OCI-LY3 (cell line): Measurements from ENCODE around the gene MYDGF.

Experiments
- H2AFZ ChIP-seq: fragments of 200-600, 300-600 bp; shearing (Covaris generic); 2 replicates; pipeline ENCODE4 v1.6.0; 2014; ENCODE audit warnings: antibody characterized with exemption, low read depth, low read length
- H3K27ac ChIP-seq: fragments of 200-600, 300-600 bp; sonication (generic); 2 replicates; pipeline ENCODE4 v1.5.1; 2014; ENCODE audit warnings: mild to moderate bottlenecking, low read length, moderate library complexity, mixed read lengths
- H3K27me3 ChIP-seq: fragments of 200-600, 300-600 bp; sonication (generic); 2 replicates; pipeline ENCODE4 v1.6.1; 2014; ENCODE audit warnings: low read depth, low read length, mixed read lengths
- H3K36me3 ChIP-seq: fragments of 200-600, 300-600 bp; sonication (generic); replicated peaks from 2 replicates; pipeline ENCODE3; 2014; ENCODE audit warnings: low read depth, low read length, mixed read lengths
- H3K4me1 ChIP-seq: fragments of 300-600, 200-600 bp; sonication (generic); 2 replicates; pipeline ENCODE4 v1.6.1; 2014; ENCODE audit warnings: low read length, mixed read lengths
- H3K4me2 ChIP-seq: fragments of 200-600, 300-600 bp; sonication (generic); 2 replicates; pipeline ENCODE4 v1.6.1; 2014; ENCODE audit warnings: low read length, mixed read lengths
- H3K4me3 ChIP-seq: fragments of 300-600, 200-600 bp; sonication (generic); 2 replicates; pipeline ENCODE4 v1.5.1; 2014; ENCODE audit warnings: antibody characterized with exemption, mild to moderate bottlenecking, low read length, moderate library complexity
- H3K79me2 ChIP-seq: fragments of 300-600, 200-600 bp; shearing (Covaris generic); 2 replicates; pipeline ENCODE4 v1.6.1; 2014; ENCODE audit warnings: mild to moderate bottlenecking, low read length, mixed read lengths
- H3K9ac ChIP-seq: fragments of 300-600, 200-600 bp; shearing (Covaris generic); 2 replicates; pipeline ENCODE4 v1.6.0; 2014; ENCODE audit warnings: mild to moderate bottlenecking, low read length, moderate library complexity
- H3K9me3 ChIP-seq: fragments of 200-600, 300-600 bp; shearing (Covaris generic); 2 replicates; pipeline ENCODE4 v1.6.1; 2014; ENCODE audit warnings: low read length, mixed read lengths; ENCODE audit not compliant: insufficient read depth
- H4K20me1 ChIP-seq: fragments of 200-600, 300-600 bp; sonication (generic); 2 replicates; pipeline ENCODE4 v1.6.1; 2016; ENCODE audit warnings: low read length, mixed read lengths; ENCODE audit not compliant: insufficient read depth
- EZH2phosphoT487 ChIP-seq: fragments of 200-600 bp; shearing (Covaris generic); IDR thresholded peaks from 2 replicates; pipeline ENCODE4 v1.6.1; 2018; ENCODE audit warnings: antibody characterized with exemption, mixed run types, low read depth
- TF ChIP-seq, protein P1 (sequence below): fragments of 200-600, 300-600 bp; sonication (generic); IDR thresholded peaks from 2 replicates; pipeline ENCODE4 v1.5.1; 2014; ENCODE audit warnings: antibody characterized with exemption, low read length, low read depth

The MYDGF gene

DNA sequence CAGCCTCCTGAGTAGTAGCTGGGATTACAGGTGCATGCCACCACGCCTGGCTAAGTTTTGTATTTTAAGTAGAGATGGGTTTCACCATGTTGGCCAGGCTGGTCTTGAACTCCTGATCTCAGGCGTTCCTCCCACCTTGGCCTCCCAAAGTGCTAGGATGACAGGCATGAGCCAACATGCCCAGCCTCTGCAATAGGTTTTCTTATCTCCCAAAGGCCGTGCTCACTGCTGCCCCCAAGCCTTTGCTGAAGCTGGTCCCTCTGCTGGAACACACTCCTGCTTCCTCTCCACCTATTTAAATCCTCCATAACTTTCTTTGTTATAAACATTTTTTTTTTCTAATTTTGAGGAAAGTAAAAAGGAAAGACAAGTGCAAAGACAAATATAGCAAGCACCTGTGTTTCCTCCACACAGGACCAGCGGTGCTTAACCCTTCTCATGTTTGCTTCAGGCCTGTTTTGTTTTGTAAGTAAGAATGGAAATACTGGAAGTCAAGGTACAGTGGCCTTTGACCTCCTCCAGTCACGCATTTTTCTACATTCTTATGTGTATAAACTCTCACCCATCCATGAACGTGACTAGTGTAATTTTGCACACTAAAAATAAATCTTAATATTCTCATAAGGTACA, 45.3 kb downstream of the MYDGF start:
- no peak overlapping the region for H3K4me2 ChIP-seq

DNA sequence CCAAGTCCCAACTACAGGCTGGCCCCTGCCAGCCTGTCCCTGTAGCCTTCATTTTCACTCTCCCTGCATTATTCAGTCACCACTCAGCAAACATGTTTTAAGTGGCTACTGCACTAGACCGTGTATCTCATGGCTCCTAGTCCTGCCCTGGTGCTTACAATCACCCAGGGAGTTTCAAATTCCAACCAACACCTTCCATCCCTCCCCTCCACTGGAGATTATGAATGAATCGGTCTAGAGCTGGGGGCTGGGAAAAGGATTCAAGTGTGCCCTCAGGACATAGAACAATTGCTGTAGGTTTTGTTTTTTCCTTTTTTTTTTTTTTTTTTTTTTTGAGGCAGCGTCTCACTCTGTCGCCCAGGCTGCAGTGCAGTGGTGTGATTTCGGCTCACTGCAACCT, 45.8 kb downstream of the MYDGF start:
- TF ChIP-seq, protein P1, sequence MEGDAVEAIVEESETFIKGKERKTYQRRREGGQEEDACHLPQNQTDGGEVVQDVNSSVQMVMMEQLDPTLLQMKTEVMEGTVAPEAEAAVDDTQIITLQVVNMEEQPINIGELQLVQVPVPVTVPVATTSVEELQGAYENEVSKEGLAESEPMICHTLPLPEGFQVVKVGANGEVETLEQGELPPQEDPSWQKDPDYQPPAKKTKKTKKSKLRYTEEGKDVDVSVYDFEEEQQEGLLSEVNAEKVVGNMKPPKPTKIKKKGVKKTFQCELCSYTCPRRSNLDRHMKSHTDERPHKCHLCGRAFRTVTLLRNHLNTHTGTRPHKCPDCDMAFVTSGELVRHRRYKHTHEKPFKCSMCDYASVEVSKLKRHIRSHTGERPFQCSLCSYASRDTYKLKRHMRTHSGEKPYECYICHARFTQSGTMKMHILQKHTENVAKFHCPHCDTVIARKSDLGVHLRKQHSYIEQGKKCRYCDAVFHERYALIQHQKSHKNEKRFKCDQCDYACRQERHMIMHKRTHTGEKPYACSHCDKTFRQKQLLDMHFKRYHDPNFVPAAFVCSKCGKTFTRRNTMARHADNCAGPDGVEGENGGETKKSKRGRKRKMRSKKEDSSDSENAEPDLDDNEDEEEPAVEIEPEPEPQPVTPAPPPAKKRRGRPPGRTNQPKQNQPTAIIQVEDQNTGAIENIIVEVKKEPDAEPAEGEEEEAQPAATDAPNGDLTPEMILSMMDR: no peak
- no peak for TF ChIP-seq EZH2phosphoT487
- H3K4me2 ChIP-seq: no peak overlapping the region
- peaks cover 13% of the 10 kb centered on the region for H3K27me3 ChIP-seq
- no peak overlapping the region for H3K9ac ChIP-seq
- H3K4me3 ChIP-seq: no peak overlapping the region
- H3K27ac ChIP-seq: no peak overlapping the region
- H2AFZ ChIP-seq: no peak overlapping the region
- H3K4me1 ChIP-seq: peaks cover 29% of the 10 kb centered on the region
- H3K36me3 ChIP-seq: no peaks in the 10 kb centered on the region
- H3K79me2 ChIP-seq: no peaks in the 10 kb centered on the region
- no peaks in the 10 kb centered on the region for H4K20me1 ChIP-seq
- peaks cover 4% of the 10 kb centered on the region; the same call in 1 of the 2 replicates for H3K9me3 ChIP-seq

More for the DNA sequence above, 45.3 kb downstream of the MYDGF start:
- H4K20me1 ChIP-seq: no peaks in the 10 kb centered on the region
- no peaks in the 10 kb centered on the region for H3K36me3 ChIP-seq
- no peak overlapping the region for H3K4me3 ChIP-seq
- H3K27me3 ChIP-seq: peaks cover 9% of the 10 kb centered on the region
- H3K4me1 ChIP-seq: peaks cover 28% of the 10 kb centered on the region
- TF ChIP-seq EZH2phosphoT487: no peak
- TF ChIP-seq, protein P1: peak; percentile 72
- H3K9me3 ChIP-seq: peaks cover 4% of the 10 kb centered on the region; the same call in 1 of the 2 replicates
- no peak overlapping the region for H3K27ac ChIP-seq
- H3K79me2 ChIP-seq: no peaks in the 10 kb centered on the region
- H3K9ac ChIP-seq: no peak overlapping the region
- no peak overlapping the region for H2AFZ ChIP-seq

DNA sequence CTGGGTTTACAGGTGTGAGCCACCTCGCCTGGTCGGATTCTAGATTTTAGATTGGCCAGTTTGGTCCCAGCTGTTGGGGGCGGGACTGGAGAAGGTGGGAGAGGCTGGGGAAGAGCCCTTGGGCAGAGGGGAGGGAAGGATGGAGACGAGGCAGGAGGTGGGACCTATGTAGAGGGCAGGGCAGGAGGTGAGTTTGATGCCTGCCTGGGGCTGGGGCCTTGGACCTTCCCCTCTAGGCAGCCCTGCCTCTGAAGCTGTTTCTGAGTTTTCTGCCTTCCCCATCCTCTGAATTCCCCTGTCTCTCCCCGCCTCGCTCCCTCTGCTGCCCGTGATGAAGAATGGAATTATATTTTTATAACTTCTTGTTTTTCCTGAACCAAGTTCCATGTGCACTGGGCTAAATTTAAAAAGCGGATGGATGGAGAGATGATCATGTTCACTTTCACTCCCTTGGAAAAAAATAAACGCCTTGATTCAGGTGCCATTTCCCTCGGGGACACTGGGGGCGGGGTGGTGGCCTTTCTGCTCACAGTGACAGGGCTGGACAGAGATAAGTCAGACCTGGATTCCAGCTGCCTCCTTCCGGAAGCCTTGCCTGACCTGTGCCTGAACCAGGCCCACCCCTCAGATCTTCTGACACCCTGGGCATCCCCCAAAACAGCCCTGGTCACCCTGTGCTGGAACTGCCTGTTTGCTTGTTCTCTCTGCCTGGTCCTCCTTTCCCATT, 47.3 kb downstream of the MYDGF start:
- H3K9me3 ChIP-seq: peaks cover 1% of the 10 kb centered on the region; the same call in 1 of the 2 replicates
- peaks cover 15% of the 10 kb centered on the region for H3K27me3 ChIP-seq
- peak overlapping the region; percentile 66 for H3K4me2 ChIP-seq
- peaks cover 29% of the 10 kb centered on the region for H3K4me1 ChIP-seq
- peak overlapping the region; percentile 35 for H2AFZ ChIP-seq
- no peaks in the 10 kb centered on the region for H4K20me1 ChIP-seq
- H3K36me3 ChIP-seq: no peaks in the 10 kb centered on the region
- TF ChIP-seq, protein P1: peak; percentile 23; the same call in 1 of the 2 replicates
- TF ChIP-seq EZH2phosphoT487: no peak
- no peaks in the 10 kb centered on the region for H3K79me2 ChIP-seq
- H3K27ac ChIP-seq: no peak overlapping the region
- H3K4me3 ChIP-seq: peak overlapping the region; percentile 23
- H3K9ac ChIP-seq: peak overlapping the region; percentile 11; the same call in 1 of the 2 replicates

DNA sequence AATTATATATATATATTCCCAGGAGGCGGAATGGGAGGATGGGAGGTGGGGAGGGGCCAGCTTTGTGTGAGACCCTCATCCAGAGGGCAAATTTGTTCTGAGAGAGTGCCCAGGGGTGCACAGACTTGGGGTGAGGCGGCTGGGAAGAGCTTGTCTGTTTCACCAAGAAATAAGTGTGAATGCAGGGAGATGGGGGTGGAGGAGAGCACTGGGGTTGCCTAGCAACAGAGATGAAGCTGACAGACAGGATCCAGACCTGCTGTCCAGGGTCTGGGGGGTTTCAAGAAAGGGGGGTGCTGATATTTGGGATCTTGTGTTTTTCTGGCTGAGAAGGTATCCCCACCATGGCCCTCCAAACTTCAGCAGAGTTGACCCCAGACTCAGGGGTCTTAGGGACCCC, 49.5 kb downstream of the MYDGF start:
- no peaks in the 10 kb centered on the region for H3K79me2 ChIP-seq
- no peaks in the 10 kb centered on the region for H3K36me3 ChIP-seq
- H3K4me3 ChIP-seq: no peak overlapping the region
- no peak overlapping the region for H3K4me2 ChIP-seq
- no peaks in the 10 kb centered on the region for H3K9me3 ChIP-seq
- no peak overlapping the region for H3K9ac ChIP-seq
- no peak overlapping the region for H3K27ac ChIP-seq
- no peak overlapping the region for H2AFZ ChIP-seq
- H3K27me3 ChIP-seq: peaks cover 22% of the 10 kb centered on the region
- no peak for TF ChIP-seq EZH2phosphoT487
- TF ChIP-seq, protein P1: no peak
- H4K20me1 ChIP-seq: no peaks in the 10 kb centered on the region
- peaks cover 29% of the 10 kb centered on the region for H3K4me1 ChIP-seq
